HepG2 (cell line): ENCODE data around the gene JSRP1. TPM values are rescaled to one million over a fixed set of nuclear protein-coding genes. Genes with fewer than 3 reads are reported as not detected.
A peak's percentile ranks its signal among the peaks of the same experiment; 100 is the strongest.

Experiments
- HDAC1 ChIP-seq: sonication (generic); formaldehyde crosslinking; IDR thresholded peaks from 2 replicates; pipeline ENCODE4 v1.5.1; 2020; ENCODE audit warnings: mild to moderate bottlenecking, missing genetic modification reagents
- KLF12 ChIP-seq: sonication (generic); formaldehyde crosslinking; IDR thresholded peaks from 2 replicates; pipeline ENCODE4 v1.4.0; 2020; ENCODE audit warnings: missing genetic modification reagents, borderline replicate concordance
- MAFG ChIP-seq: sonication (generic); formaldehyde crosslinking; IDR thresholded peaks from 2 replicates; pipeline ENCODE4 v1.5.1; 2020; ENCODE audit warnings: mild to moderate bottlenecking, missing genetic modification reagents
- MLLT10 ChIP-seq: sonication (generic); formaldehyde crosslinking; IDR thresholded peaks from 2 replicates; pipeline ENCODE4 v1.4.0; 2020; ENCODE audit warnings: missing genetic modification reagents
- MXD4 ChIP-seq: IDR thresholded peaks from 2 replicates; pipeline ENCODE4 v1.6.1; 2016; ENCODE audit warnings: mild to moderate bottlenecking, missing biosample characterization, missing genetic modification reagents
- NKX3-1 ChIP-seq: sonication (generic); formaldehyde crosslinking; IDR thresholded peaks from 2 replicates; pipeline ENCODE4 v1.5.0; 2020; ENCODE audit warnings: missing genetic modification reagents
- SETDB1 ChIP-seq: sonication (generic); formaldehyde crosslinking; IDR thresholded peaks from 2 replicates; pipeline ENCODE4 v1.5.1; 2020; ENCODE audit warnings: missing genetic modification reagents, mild to moderate bottlenecking, borderline replicate concordance
- SIN3A ChIP-seq: IDR thresholded peaks from 2 replicates; pipeline ENCODE4 v1.6.1; 2011; ENCODE audit warnings: low read depth, mild to moderate bottlenecking, control low read depth, low read length, borderline replicate concordance
- THAP11 ChIP-seq: IDR thresholded peaks from 2 replicates; pipeline ENCODE4 v1.6.1; 2016; ENCODE audit warnings: missing biosample characterization, missing genetic modification reagents
- U2AF1 ChIP-seq: fragments of 200-400 bp; formaldehyde crosslinking; optimal IDR thresholded peaks from 2 replicates; pipeline ENCODE3; 2017; ENCODE audit warnings: mild to moderate bottlenecking, low read depth, low read length
- ZBTB7A ChIP-seq: sonication (generic); formaldehyde crosslinking; IDR thresholded peaks from 2 replicates; pipeline ENCODE4 v1.8.0; 2022; ENCODE audit warnings: mild to moderate bottlenecking, missing genetic modification reagents
- ZFYVE20 ChIP-seq: sonication (generic); formaldehyde crosslinking; IDR thresholded peaks from 2 replicates; pipeline ENCODE4 v1.8.0; 2023; ENCODE audit warnings: low read depth, mild to moderate bottlenecking, moderate library complexity, missing genetic modification reagents, borderline replicate concordance
- ZNF274 ChIP-seq: sonication (generic); formaldehyde crosslinking; IDR thresholded peaks from 2 replicates; pipeline ENCODE4 v1.5.1; 2020; ENCODE audit warnings: mild to moderate bottlenecking, missing genetic modification reagents
- ZNF296 ChIP-seq: sonication (generic); formaldehyde crosslinking; conservative IDR thresholded peaks from 2 replicates; pipeline ENCODE4 v1.5.0; 2020; ENCODE audit warnings: mild to moderate bottlenecking, missing genetic modification reagents
- ZNF703 ChIP-seq: sonication (generic); formaldehyde crosslinking; IDR thresholded peaks from 2 replicates; pipeline ENCODE4 v1.5.1; 2020; ENCODE audit warnings: missing genetic modification reagents, mild to moderate bottlenecking, moderate library complexity, borderline replicate concordance
- ZZZ3 ChIP-seq: sonication (generic); formaldehyde crosslinking; IDR thresholded peaks from 2 replicates; pipeline ENCODE4 v1.4.0; 2020; ENCODE audit warnings: missing genetic modification reagents, mild to moderate bottlenecking, borderline replicate concordance
- polyA plus RNA-seq, 8 experiments: library from polyadenylated mRNA; depleted of rRNA in 3 of 8; stranded (reverse) in 7 of 8; unstranded in 1 of 8; fragments of >200 nt; fragmentation: Illumina TruSeq in 4 of 8; extraction: Trizol in 4 of 8; gene quantifications; 2 replicates each; pipeline versions ENCODE4 v1.2.1 to v1.2.3, GENCODE V29; 2011 to 2016; ENCODE audit warnings: low read depth in 4 of 8, missing spikeins in 1 of 8, mixed read lengths in 1 of 8; ENCODE audit not compliant: insufficient read depth in 1 of 8
- total RNA-seq, 5 experiments: library from RNA; depleted of rRNA; stranded (reverse); fragments of >200 nt; fragmentation: Illumina TruSeq; extraction: Trizol; gene quantifications; 2 replicates each; pipeline ENCODE4 v1.2.3, GENCODE V29; 2016; ENCODE audit warnings: low read depth in 1 of 5
- TF ChIP-seq, protein P1 (sequence below): sonication (generic); formaldehyde crosslinking; IDR thresholded peaks from 2 replicates; pipeline ENCODE4 v1.4.0; 2020; ENCODE audit warnings: missing genetic modification reagents
- TF ChIP-seq, protein P2 (sequence below): sonication (generic); formaldehyde crosslinking; IDR thresholded peaks from 2 replicates; pipeline ENCODE4 v1.4.0; 2020; ENCODE audit warnings: missing genetic modification reagents; ENCODE audit errors: not compliant biosample characterization
- TF ChIP-seq, protein P3 (sequence below): sonication (generic); formaldehyde crosslinking; IDR thresholded peaks from 2 replicates; pipeline ENCODE4 v1.4.0; 2020; ENCODE audit warnings: missing genetic modification reagents, borderline replicate concordance
- TF ChIP-seq, protein P4 (sequence below): sonication (generic); formaldehyde crosslinking; IDR thresholded peaks from 2 replicates; pipeline ENCODE4 v1.4.0; 2020; ENCODE audit warnings: missing genetic modification reagents

Gene JSRP1
- total and polyA plus RNA-seq, 2 of the 13 experiments (the other 11 are each of a cell fraction or from before 2014, with no cell fraction given), result 0.16 to 0.38 TPM

DNA sequence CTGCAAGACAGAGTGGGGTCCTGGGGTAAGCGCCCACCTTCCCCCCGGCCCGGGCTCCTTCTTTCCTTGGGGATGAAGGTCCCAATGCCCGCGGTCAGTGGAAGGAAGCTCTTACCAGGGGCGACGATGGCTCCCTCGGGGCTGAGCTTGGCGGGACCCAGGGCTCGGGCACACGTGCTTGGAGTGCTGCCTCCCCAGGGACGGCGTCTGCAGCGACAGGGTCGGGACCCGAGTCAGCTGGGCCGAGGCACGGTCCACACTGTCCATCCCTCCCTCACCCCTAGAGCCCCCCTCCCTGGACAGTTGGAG is 3.5 kb downstream of the JSRP1 start (continued):
- TF ChIP-seq, protein P1, sequence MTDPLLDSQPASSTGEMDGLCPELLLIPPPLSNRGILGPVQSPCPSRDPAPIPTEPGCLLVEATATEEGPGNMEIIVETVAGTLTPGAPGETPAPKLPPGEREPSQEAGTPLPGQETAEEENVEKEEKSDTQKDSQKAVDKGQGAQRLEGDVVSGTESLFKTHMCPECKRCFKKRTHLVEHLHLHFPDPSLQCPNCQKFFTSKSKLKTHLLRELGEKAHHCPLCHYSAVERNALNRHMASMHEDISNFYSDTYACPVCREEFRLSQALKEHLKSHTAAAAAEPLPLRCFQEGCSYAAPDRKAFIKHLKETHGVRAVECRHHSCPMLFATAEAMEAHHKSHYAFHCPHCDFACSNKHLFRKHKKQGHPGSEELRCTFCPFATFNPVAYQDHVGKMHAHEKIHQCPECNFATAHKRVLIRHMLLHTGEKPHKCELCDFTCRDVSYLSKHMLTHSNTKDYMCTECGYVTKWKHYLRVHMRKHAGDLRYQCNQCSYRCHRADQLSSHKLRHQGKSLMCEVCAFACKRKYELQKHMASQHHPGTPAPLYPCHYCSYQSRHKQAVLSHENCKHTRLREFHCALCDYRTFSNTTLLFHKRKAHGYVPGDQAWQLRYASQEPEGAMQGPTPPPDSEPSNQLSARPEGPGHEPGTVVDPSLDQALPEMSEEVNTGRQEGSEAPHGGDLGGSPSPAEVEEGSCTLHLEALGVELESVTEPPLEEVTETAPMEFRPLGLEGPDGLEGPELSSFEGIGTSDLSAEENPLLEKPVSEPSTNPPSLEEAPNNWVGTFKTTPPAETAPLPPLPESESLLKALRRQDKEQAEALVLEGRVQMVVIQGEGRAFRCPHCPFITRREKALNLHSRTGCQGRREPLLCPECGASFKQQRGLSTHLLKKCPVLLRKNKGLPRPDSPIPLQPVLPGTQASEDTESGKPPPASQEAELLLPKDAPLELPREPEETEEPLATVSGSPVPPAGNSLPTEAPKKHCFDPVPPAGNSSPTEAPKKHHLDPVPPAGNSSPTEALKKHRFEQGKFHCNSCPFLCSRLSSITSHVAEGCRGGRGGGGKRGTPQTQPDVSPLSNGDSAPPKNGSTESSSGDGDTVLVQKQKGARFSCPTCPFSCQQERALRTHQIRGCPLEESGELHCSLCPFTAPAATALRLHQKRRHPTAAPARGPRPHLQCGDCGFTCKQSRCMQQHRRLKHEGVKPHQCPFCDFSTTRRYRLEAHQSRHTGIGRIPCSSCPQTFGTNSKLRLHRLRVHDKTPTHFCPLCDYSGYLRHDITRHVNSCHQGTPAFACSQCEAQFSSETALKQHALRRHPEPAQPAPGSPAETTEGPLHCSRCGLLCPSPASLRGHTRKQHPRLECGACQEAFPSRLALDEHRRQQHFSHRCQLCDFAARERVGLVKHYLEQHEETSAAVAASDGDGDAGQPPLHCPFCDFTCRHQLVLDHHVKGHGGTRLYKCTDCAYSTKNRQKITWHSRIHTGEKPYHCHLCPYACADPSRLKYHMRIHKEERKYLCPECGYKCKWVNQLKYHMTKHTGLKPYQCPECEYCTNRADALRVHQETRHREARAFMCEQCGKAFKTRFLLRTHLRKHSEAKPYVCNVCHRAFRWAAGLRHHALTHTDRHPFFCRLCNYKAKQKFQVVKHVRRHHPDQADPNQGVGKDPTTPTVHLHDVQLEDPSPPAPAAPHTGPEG (CRISPR knock-in tag), result peak; percentile 32; the same call in 1 of the 2 replicates
- no peak for TF ChIP-seq THAP11 (CRISPR knock-in tag)
- TF ChIP-seq ZNF296, result no peak
- no peak for TF ChIP-seq MXD4
- TF ChIP-seq NKX3-1 (CRISPR knock-in tag), result peak; percentile 78; the same call in 1 of the 2 replicates
- TF ChIP-seq ZZZ3, result 0 out of 2 replicates have a peak, but pooled peaks have one; percentile 53
- TF ChIP-seq ZBTB7A (CRISPR knock-in tag), result no peak
- no peak for TF ChIP-seq MLLT10 (CRISPR knock-in tag)
- 0 out of 2 replicates have a peak, but pooled peaks have one; percentile 27 for TF ChIP-seq KLF12 (CRISPR knock-in tag)
- TF ChIP-seq SIN3A, result no peak
- TF ChIP-seq ZNF703 (CRISPR knock-in tag), result no peak
- TF ChIP-seq, protein P2, sequence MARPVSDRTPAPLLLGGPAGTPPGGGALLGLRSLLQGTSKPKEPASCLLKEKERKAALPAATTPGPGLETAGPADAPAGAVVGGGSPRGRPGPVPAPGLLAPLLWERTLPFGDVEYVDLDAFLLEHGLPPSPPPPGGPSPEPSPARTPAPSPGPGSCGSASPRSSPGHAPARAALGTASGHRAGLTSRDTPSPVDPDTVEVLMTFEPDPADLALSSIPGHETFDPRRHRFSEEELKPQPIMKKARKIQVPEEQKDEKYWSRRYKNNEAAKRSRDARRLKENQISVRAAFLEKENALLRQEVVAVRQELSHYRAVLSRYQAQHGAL (CRISPR knock-in tag), result peak; percentile 26
- TF ChIP-seq ZFYVE20 (CRISPR knock-in tag), result 0 out of 2 replicates have a peak, but pooled peaks have one; percentile 13
- TF ChIP-seq, protein P3, sequence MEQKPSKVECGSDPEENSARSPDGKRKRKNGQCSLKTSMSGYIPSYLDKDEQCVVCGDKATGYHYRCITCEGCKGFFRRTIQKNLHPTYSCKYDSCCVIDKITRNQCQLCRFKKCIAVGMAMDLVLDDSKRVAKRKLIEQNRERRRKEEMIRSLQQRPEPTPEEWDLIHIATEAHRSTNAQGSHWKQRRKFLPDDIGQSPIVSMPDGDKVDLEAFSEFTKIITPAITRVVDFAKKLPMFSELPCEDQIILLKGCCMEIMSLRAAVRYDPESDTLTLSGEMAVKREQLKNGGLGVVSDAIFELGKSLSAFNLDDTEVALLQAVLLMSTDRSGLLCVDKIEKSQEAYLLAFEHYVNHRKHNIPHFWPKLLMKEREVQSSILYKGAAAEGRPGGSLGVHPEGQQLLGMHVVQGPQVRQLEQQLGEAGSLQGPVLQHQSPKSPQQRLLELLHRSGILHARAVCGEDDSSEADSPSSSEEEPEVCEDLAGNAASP (CRISPR knock-in tag), result no peak
- TF ChIP-seq SETDB1 (CRISPR knock-in tag), result no peak
- TF ChIP-seq, protein P4, sequence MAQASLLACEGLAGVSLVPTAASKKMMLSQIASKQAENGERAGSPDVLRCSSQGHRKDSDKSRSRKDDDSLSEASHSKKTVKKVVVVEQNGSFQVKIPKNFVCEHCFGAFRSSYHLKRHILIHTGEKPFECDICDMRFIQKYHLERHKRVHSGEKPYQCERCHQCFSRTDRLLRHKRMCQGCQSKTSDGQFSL (CRISPR knock-in tag), result 0 out of 2 replicates have a peak, but pooled peaks have one; percentile 53
- TF ChIP-seq MAFG (CRISPR knock-in tag), result no peak
- TF ChIP-seq ZNF274 (CRISPR knock-in tag), result no peak
- TF ChIP-seq U2AF1, result no peak
- TF ChIP-seq HDAC1 (CRISPR knock-in tag), result peak; percentile 19; the same call in 1 of the 2 replicates
